AG09309 (cell line): Measurements from ENCODE around the gene GRID1.

Experiments used
- DNase-seq: peaks from one replicate; pipeline ENCODE4 v3.0.0-alpha.2; 2010; ENCODE audit warnings: low read depth
- H3K4me3 ChIP-seq: 2 replicates; pipeline ENCODE4 v1.5.1; 2011; ENCODE audit warnings: mild to moderate bottlenecking, low read depth, low read length, moderate library complexity; ENCODE audit not compliant: control insufficient read depth
- CTCF ChIP-seq: IDR thresholded peaks from 2 replicates; pipeline ENCODE4 v1.5.1; 2011; ENCODE audit warnings: mild to moderate bottlenecking, low read depth, low read length, inconsistent platforms; ENCODE audit not compliant: insufficient read depth, control insufficient read depth; ENCODE audit errors: missing control alignments

Gene GRID1

GRCh38 chr10:86138551-86139065 lies 228.0 kb downstream of the GRID1 start:
- TF ChIP-seq CTCF, result no peak
- no peak overlapping the region for H3K4me3 ChIP-seq
- DNase-seq, result no peak

GRCh38 chr10:86137561-86137960 lies 229.0 kb downstream of the GRID1 start:
- no peak overlapping the region for H3K4me3 ChIP-seq
- DNase-seq, result no peak
- TF ChIP-seq CTCF, result no peak

- no peak for DNase-seq
- no peak for TF ChIP-seq CTCF
- no peak overlapping the region for H3K4me3 ChIP-seq
Measured at GRCh38 chr10:86136934-86137333, 229.7 kb downstream of the GRID1 start.

GRCh38 chr10:86135191-86135590 lies 231.4 kb downstream of the GRID1 start:
- TF ChIP-seq CTCF, result no peak
- DNase-seq, result no peak
- no peak overlapping the region for H3K4me3 ChIP-seq

- DNase-seq, result no peak
- no peak for TF ChIP-seq CTCF
- no peak overlapping the region for H3K4me3 ChIP-seq
Measured at GRCh38 chr10:86130737-86131475, 235.7 kb downstream of the GRID1 start.

GRCh38 chr10:86130041-86130440 lies 236.6 kb downstream of the GRID1 start:
- no peak for TF ChIP-seq CTCF
- DNase-seq, result no peak
- no peak overlapping the region for H3K4me3 ChIP-seq
